AG09319 (cell line): ENCODE data around the gene GALNT14.

Experiments used
- DNase-seq: peaks from one replicate; pipeline ENCODE4 v3.0.0-alpha.2; 2010; ENCODE audit warnings: low read depth; ENCODE audit errors: extremely low read depth
- CTCF ChIP-seq: IDR thresholded peaks from 2 replicates; pipeline ENCODE4 v1.5.1; 2011; ENCODE audit warnings: low read depth, mild to moderate bottlenecking, inconsistent platforms, low read length, moderate library complexity

GALNT14 gene

GRCh38 chr2:31047599-31047998 is 90.6 kb downstream of the GALNT14 start:
- no peak for DNase-seq

GRCh38 chr2:31038385-31038784 is 99.9 kb downstream of the GALNT14 start:
- no peak for TF ChIP-seq CTCF
- DNase-seq: no peak

More at GRCh38 chr2:31047599-31047998, 90.6 kb downstream of the GALNT14 start:
- no peak for TF ChIP-seq CTCF

DNA sequence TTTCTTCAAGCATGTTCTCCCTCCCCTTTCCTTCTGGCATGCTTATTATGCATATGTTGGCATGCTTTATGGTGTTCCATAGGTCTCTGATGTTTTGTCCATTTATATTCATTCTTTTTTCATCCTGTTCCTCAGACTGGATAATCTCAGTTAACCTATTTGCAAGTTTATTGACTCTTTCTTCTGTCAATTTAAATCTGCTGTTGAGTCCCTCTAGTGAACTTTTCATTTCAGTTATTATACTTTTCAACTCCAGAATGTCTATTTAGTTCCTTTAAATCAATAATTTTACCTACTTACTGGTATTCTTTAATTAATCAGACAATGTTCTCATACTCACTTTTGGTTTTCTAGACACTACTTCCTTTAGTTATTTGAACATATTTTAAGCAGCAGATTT is 101.2 kb downstream of the GALNT14 start:
- no peak for DNase-seq
- TF ChIP-seq CTCF: no peak

- DNase-seq: no peak
- peak; percentile 0; the same call in 1 of the 2 replicates for TF ChIP-seq CTCF
These were observed 105.2 kb downstream of the GALNT14 start for GRCh38 chr2:31033032-31033431.

- TF ChIP-seq CTCF: no peak
- DNase-seq: peak; percentile 2
These were observed 105.8 kb downstream of the GALNT14 start for GRCh38 chr2:31032475-31032874.

DNA sequence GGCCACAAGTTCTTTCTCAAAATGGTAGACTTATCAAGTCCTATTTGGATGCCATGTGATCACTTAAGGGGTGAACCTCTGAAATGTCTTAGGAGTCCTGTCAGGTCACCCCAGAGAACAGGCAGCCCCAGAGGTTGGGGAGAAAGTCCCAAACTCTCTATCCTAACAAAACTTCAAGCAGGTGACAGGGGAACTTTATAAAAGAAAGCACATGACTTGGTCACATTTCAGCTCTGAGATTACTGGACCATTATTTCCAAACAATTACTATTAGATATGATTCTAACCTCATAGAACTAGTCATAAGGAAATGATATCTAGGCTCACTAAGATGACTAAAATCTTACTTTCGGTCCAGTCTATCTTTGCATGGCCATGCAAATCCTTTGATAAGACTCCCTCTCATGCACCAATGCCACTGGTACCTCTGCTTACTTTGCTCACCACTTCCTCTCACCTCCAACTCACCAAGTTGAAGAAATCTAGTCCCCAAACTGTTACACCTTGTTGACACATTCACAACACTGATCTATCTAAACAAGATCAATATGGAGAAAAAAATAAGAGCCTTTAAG is 107.0 kb downstream of the GALNT14 start:
- DNase-seq: no peak
- no peak for TF ChIP-seq CTCF

DNA sequence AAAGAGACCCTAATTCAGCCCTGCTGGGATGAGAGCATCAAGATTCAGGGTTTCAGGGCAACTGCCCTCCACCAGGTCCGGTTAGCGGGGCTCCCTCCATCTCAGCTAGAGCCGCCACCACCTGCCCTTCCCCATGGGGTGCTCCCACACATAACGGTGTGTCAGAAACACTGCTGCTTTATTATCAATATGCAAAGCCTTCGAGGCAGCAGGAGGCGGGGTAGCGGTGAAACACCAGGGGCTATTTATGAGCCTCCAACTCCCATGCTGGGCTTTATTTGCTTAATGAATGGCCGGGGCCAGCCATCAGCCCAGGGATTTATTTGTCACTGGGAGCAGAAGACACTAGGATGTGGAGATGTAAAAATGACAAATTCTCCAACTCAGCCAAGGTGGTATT is 109.8 kb downstream of the GALNT14 start:
- no peak for TF ChIP-seq CTCF
- no peak for DNase-seq
